ENCODE data around the gene C11orf52. TPM values are rescaled to one million over a fixed set of nuclear protein-coding genes. Genes with fewer than 3 reads are reported as not detected.

Gene C11orf52
- total and polyA plus RNA-seq, 2 of the 13 experiments (the other 11 are each of a cell fraction or from before 2014, with no cell fraction given), result 7.4 to 11.0 TPM

DNA sequence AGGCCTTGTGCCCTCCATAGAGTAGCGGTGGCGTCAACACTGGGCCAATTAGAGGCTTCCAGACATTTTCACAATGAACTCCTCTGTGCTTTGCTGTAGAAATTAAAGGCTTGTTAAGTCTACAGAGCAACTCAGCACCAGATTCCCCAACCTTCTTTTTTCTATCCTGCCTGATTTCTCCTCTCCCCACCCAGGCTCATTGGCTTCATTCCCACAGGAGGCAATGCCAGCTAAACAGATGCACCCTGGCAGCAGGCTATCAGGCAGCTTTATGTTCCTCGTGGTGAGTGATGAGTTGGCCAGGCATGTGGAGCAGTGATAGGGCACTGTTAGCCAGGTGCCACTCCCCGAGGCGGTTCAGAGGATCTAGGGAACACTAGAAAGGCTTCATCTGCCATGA is 23.2 kb downstream of the C11orf52 start:
- no peaks in the 10 kb centered on the region; the same call in 1 of the 2 replicates for H4K20me1 ChIP-seq (ENCODE audit: insufficient read depth, low read length)
- ChIA-PET POLR2A (interaction anchor here (0.9 kb wide), 1 partner anchor 15 kb away, joined by 3 read pairs; no protein-coding TSS in a partner anchor), CTCF (ENCODE audit: low intra/inter-chr PET ratio, low total read pairs) (no interaction called here)
- H3K79me2 ChIP-seq (ENCODE audit: insufficient read depth, low read length), result peaks cover 16% of the 10 kb centered on the region
- FAIRE-seq (no peak), ATAC-seq (no peak), DNase-seq (ENCODE audit: low spot score) (no peak)
- H3K9ac ChIP-seq (ENCODE audit: insufficient read depth, low read depth, low read length), result no peak overlapping the region
- H3K4me1 ChIP-seq (ENCODE audit: insufficient read depth, low read length), result peaks cover 62% of the 10 kb centered on the region
- BruUV-seq (replicated peaks), result no TSS peak
- no peak overlapping the region for H3K4me2 ChIP-seq (ENCODE audit: low read depth, low read length)
- no peaks in the 10 kb centered on the region for H3K9me3 ChIP-seq (ENCODE audit: low read length)
- intact Hi-C loops (cut with micrococcal nuclease; ENCODE audit: unreplicated experiment) (no loop called here), in situ Hi-C loops (cut with HindIII; ENCODE audit: extremely low pct_ligation_motif_present, low pct_unique_long_range_greater_than_20kb) (no loop called here)
- no peak overlapping the region for H2AFZ ChIP-seq (ENCODE audit: low read length)
- WGBS (ENCODE audit: low lambda C conversion rate), result 88% methylated on average over 5 of the region's 5 CpGs
- no peak overlapping the region for H3K4me3 ChIP-seq (replicated peaks in 1 of 3; ENCODE audit: insufficient read depth in 1 of 3, low read depth in 2 of 3, low read length in 3 of 3)
- no peaks in the 10 kb centered on the region for H3K27me3 ChIP-seq (ENCODE audit: control insufficient read depth in 1 of 2, insufficient read depth in 2 of 2, low read length in 2 of 2)
- no peak overlapping the region for H3K27ac ChIP-seq (ENCODE audit: extremely low read length, insufficient read depth, low read length)
- H3K36me3 ChIP-seq (replicated peaks in 1 of 2; ENCODE audit: control insufficient read depth in 1 of 2, insufficient read depth in 2 of 2, low read length in 2 of 2), result 0 out of 5 replicates have a peak, but pooled peaks cover 0 to 8% of the 10 kb centered on the region in 2 experiments
- no peak for TF ChIP-seq ZFP37 (CRISPR knock-in tag; IDR thresholded peaks at IDR 0.05; ENCODE audit: borderline replicate concordance)
- TF ChIP-seq, protein P1, sequence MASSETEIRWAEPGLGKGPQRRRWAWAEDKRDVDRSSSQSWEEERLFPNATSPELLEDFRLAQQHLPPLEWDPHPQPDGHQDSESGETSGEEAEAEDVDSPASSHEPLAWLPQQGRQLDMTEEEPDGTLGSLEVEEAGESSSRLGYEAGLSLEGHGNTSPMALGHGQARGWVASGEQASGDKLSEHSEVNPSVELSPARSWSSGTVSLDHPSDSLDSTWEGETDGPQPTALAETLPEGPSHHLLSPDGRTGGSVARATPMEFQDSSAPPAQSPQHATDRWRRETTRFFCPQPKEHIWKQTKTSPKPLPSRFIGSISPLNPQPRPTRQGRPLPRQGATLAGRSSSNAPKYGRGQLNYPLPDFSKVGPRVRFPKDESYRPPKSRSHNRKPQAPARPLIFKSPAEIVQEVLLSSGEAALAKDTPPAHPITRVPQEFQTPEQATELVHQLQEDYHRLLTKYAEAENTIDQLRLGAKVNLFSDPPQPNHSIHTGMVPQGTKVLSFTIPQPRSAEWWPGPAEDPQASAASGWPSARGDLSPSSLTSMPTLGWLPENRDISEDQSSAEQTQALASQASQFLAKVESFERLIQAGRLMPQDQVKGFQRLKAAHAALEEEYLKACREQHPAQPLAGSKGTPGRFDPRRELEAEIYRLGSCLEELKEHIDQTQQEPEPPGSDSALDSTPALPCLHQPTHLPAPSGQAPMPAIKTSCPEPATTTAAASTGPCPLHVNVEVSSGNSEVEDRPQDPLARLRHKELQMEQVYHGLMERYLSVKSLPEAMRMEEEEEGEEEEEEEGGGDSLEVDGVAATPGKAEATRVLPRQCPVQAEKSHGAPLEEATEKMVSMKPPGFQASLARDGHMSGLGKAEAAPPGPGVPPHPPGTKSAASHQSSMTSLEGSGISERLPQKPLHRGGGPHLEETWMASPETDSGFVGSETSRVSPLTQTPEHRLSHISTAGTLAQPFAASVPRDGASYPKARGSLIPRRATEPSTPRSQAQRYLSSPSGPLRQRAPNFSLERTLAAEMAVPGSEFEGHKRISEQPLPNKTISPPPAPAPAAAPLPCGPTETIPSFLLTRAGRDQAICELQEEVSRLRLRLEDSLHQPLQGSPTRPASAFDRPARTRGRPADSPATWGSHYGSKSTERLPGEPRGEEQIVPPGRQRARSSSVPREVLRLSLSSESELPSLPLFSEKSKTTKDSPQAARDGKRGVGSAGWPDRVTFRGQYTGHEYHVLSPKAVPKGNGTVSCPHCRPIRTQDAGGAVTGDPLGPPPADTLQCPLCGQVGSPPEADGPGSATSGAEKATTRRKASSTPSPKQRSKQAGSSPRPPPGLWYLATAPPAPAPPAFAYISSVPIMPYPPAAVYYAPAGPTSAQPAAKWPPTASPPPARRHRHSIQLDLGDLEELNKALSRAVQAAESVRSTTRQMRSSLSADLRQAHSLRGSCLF (CRISPR knock-in tag; IDR thresholded peaks at IDR 0.05; ENCODE audit: borderline replicate concordance), result no peak
- TF ChIP-seq JUND (CRISPR knock-in tag; IDR thresholded peaks at IDR 0.05), result no peak
- no peak for TF ChIP-seq ZBTB38 (CRISPR knock-in tag; IDR thresholded peaks at IDR 0.05)
- TF ChIP-seq ZKSCAN1 (IDR thresholded peaks at IDR 0.05; ENCODE audit: low read length), result no peak
